ENCODE measurements around the gene BIVM. TPM values are rescaled to one million over a fixed set of nuclear protein-coding genes. Genes with fewer than 3 reads are reported as not detected.

BIVM gene
- total and polyA plus RNA-seq, 2 experiments from 2014 or later: 3.2 to 4.2 TPM

- Histone ChIP-seq H3F3A (replicated peaks; ENCODE audit: low read depth) (no peaks in the 10 kb centered on the region), H2AFZ (no peak overlapping the region), H3K27me3 (ENCODE audit: insufficient read depth) (no peaks in the 10 kb centered on the region), H4K20me1 (replicated peaks; ENCODE audit: insufficient read depth) (no peaks in the 10 kb centered on the region), H3K9me2 (ENCODE audit: insufficient read depth) (no peaks in the 10 kb centered on the region), H3K4me2 (no peak overlapping the region), H3K27ac (ENCODE audit: low read depth) (no peak overlapping the region), H3K4me1 (ENCODE audit: insufficient read depth) (no peaks in the 10 kb centered on the region), H3K4me3 (no peak overlapping the region), H3K36me3 (ENCODE audit: insufficient read depth) (no peaks in the 10 kb centered on the region), H3K79me2 (replicated peaks; ENCODE audit: insufficient read depth) (no peaks in the 10 kb centered on the region)
- Mint-ChIP-seq H3K9me3 (peaks cover 7% of the 10 kb centered on the region; the same call in 2 of the 3 replicates), H3K27ac (no peak overlapping the region), H3K4me3 (no peak overlapping the region), H3K27me3 (ENCODE audit: insufficient read depth, low read depth, poor library complexity) (peaks cover 2% of the 10 kb centered on the region), H3K36me3 (ENCODE audit: low read depth) (no peaks in the 10 kb centered on the region; the same call in 2 of the 3 replicates), H3K4me1 (peaks cover 4% of the 10 kb centered on the region; the same call in 2 of the 3 replicates)
- DNase-seq (ENCODE audit: low spot score) (no peak), ATAC-seq (no peak)
- TF ChIP-seq NANOG (IDR thresholded peaks at IDR 0.05; ENCODE audit: borderline replicate concordance) (no peak), JUNB (IDR thresholded peaks at IDR 0.05; ENCODE audit: unreplicated experiment) (no peak), ETS1 (IDR thresholded peaks at IDR 0.05) (no peak), STAT1 (IDR thresholded peaks at IDR 0.05; ENCODE audit: unreplicated experiment) (no peak), CREB1 (CRISPR knock-in tag; IDR thresholded peaks at IDR 0.05; ENCODE audit: low read depth) (no peak), ZNF114 (CRISPR knock-in tag; IDR thresholded peaks at IDR 0.05) (no peak), EZH2phosphoT487 (IDR thresholded peaks at IDR 0.05; ENCODE audit: unreplicated experiment) (no peak), POLR2AphosphoS5 (IDR thresholded peaks at IDR 0.05; ENCODE audit: low read depth) (no peak), ZNF331 (CRISPR knock-in tag; IDR thresholded peaks at IDR 0.05; ENCODE audit: low read depth) (no peak), REST (IDR thresholded peaks at IDR 0.05; ENCODE audit: unreplicated experiment) (no peak), EZH2 (IDR thresholded peaks at IDR 0.05; ENCODE audit: low read depth, unreplicated experiment) (no peak), ZNF462 (CRISPR knock-in tag; IDR thresholded peaks at IDR 0.05) (no peak)
- TF ChIP-seq, protein P1, sequence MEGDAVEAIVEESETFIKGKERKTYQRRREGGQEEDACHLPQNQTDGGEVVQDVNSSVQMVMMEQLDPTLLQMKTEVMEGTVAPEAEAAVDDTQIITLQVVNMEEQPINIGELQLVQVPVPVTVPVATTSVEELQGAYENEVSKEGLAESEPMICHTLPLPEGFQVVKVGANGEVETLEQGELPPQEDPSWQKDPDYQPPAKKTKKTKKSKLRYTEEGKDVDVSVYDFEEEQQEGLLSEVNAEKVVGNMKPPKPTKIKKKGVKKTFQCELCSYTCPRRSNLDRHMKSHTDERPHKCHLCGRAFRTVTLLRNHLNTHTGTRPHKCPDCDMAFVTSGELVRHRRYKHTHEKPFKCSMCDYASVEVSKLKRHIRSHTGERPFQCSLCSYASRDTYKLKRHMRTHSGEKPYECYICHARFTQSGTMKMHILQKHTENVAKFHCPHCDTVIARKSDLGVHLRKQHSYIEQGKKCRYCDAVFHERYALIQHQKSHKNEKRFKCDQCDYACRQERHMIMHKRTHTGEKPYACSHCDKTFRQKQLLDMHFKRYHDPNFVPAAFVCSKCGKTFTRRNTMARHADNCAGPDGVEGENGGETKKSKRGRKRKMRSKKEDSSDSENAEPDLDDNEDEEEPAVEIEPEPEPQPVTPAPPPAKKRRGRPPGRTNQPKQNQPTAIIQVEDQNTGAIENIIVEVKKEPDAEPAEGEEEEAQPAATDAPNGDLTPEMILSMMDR (conservative IDR thresholded peaks at IDR 0.05; ENCODE audit: low read depth in 2 of 2): no peak
Observed at GRCh38 chr13:102757006-102757405, 41.9 kb upstream of the BIVM start.
